SH-SY5Y (cell line): ENCODE data around the gene CCDC15.

ENCODE experiments used
- GATA2 ChIP-seq: IDR thresholded peaks from 2 replicates; pipeline ENCODE4 v1.6.1; 2011; ENCODE audit warnings: mild to moderate bottlenecking, low read depth, low read length
- GATA3 ChIP-seq: IDR thresholded peaks from 2 replicates; pipeline ENCODE4 v1.6.1; 2011; ENCODE audit warnings: low read depth, mild to moderate bottlenecking, low read length, moderate library complexity

DNA sequence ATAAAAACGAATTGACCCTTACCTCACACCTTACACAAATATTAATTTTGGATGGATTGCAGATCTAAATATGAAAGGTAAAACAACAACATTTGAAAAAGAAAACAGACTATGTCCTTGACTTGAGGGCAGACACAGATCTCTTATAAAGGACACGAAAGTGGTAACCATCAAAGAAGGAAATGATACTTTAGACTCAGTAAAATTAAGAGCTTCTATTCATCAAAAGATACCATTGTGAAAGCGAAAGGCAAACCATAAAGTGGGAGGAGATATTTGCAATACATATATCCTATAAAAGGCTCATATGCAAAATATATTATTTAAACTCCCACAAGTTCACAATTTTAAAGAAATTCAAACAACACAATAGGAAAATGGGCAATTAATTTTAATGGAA is 23.2 kb upstream of the CCDC15 start:
- no peak for TF ChIP-seq GATA3
- no peak for TF ChIP-seq GATA2
